Measurements from ENCODE around the gene MSMO1.
"Not testable (repeated sequence)": the region's sequence is repeated elsewhere in the genome, so short reads cannot be mapped to it uniquely, and the experiment has no call there.

Gene MSMO1

GRCh38 chr4:165325732-165326512 is 1.5 kb upstream of the MSMO1 start:
- DNase-seq: no peak

GRCh38 chr4:165326831-165327210 is 648 bp upstream of the MSMO1 start:
- DNase-seq: peak; percentile 57

- DNase-seq: no peak
Observed at GRCh38 chr4:165328101-165328425, 594 bp downstream of the MSMO1 start.

GRCh38 chr4:165328708-165329107 is 1.2 kb downstream of the MSMO1 start:
- DNase-seq: no peak

GRCh38 chr4:165330071-165330470 is 2.6 kb downstream of the MSMO1 start:
- DNase-seq: no peak

GRCh38 chr4:165330666-165331065 is 3.2 kb downstream of the MSMO1 start:
- no peak for DNase-seq

GRCh38 chr4:165331359-165331758 is 3.9 kb downstream of the MSMO1 start:
- DNase-seq: no peak

- no peak for DNase-seq
Observed at GRCh38 chr4:165331823-165332222, 4.4 kb downstream of the MSMO1 start.

GRCh38 chr4:165332502-165332901 is 5.0 kb downstream of the MSMO1 start:
- DNase-seq: no peak

GRCh38 chr4:165335163-165335703 is 7.8 kb downstream of the MSMO1 start:
- DNase-seq: no peak

GRCh38 chr4:165336743-165337142 is 9.3 kb downstream of the MSMO1 start:
- DNase-seq: no peak

GRCh38 chr4:165342340-165342739 is 14.9 kb downstream of the MSMO1 start:
- not testable (repeated sequence) for DNase-seq

- DNase-seq: no peak
Observed at GRCh38 chr4:165343353-165344191, 16.1 kb downstream of the MSMO1 start.

- DNase-seq: no peak
Observed at GRCh38 chr4:165345666-165346417, 18.4 kb downstream of the MSMO1 start.

- no peak for DNase-seq
Observed at GRCh38 chr4:165347647-165348569, 20.4 kb downstream of the MSMO1 start.

- no peak for DNase-seq
Observed at GRCh38 chr4:165351359-165352130, 24.1 kb downstream of the MSMO1 start.

GRCh38 chr4:165355900-165356300 is 28.4 kb downstream of the MSMO1 start:
- no peak for DNase-seq

- no peak for DNase-seq
Observed at GRCh38 chr4:165359506-165359905, 32.0 kb downstream of the MSMO1 start.

GRCh38 chr4:165360041-165360695 is 32.7 kb downstream of the MSMO1 start:
- no peak for DNase-seq

- DNase-seq: no peak
Observed at GRCh38 chr4:165360985-165361670, 33.7 kb downstream of the MSMO1 start.

Data from femur (tissue), 1 donor.